Measurements from ENCODE around the gene RGPD3. TPM values are rescaled to one million over a fixed set of nuclear protein-coding genes. Genes with fewer than 3 reads are reported as not detected.

RGPD3 gene
- total RNA-seq: 0.34 and 0.43 TPM in 2 replicates

DNA sequence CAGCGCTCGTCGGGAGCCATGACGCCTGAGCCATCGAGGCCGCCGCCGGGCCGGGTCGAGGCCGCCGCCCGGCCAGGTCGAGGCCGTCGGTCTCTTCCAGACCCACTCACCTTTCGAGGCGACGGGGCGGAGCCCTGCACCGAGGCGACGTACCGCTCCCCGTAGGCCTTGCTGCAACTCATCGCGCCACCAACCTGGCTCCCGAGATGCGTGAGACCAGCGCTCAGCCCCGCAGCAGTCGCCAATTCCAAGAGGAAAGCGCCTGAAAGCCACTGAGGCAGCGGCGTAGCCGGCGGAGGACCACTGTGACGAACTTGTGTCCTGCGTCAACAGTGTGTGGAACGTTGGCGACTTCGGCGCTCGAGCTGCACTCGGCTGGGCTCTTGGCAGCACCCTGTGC is at the start of gene RGPD3:
Gene RGPD3 (minus strand): TSS at position 307 of the 400 bp plus-strand sequence. CDS start 125 bp downstream, at position 182.

DNA sequence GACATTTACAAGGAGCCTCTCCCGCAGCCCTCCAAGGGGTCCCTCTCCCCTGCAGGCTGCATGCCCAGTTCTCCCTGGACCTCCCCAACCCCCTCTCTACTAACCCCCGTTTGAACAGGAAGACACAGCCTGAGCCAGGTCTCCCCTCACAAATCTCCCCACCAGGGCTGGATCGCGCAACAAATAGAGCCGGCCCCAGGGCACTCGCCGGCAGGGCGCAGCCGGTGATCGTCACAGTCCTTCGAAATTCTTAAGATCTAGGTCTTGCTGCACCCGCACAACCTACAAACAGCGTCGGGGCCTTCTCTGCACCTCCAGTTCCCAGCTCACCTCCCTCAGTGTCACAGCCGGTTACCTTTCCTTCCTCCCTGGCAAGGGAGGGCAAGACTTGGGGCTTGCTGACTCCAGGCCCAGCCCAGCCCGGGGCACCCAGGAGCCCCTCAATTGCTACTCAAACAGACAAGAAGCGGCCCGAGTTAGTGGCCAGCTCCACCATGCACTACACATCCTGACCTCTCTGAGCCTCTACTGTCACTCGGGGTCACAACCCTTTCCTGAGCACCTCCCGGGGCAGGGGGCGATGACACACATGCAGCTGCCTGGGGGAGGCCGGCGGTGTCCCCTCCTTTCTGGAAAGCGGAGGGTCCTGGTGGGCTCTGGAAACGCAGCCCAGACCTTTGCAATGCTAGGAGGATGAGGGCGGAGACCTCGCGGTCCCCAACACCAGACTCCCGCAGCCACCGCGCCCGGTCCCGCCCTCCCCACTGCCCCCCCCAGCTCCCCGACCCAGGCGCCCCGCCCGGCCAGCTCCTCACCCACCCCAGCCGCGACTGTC is 18.6 kb upstream of the RGPD3 start, which contains the start of gene CD8B2:
Gene CD8B2 (plus strand): TSS at position 814 of the 835 bp plus-strand sequence. CDS start 63 bp downstream, outside the sequence.

Other genes with a start within 250 kb of the RGPD3 start
- not detected in 2 replicates for gene CD8B2, start 19.0 kb upstream of the RGPD3 start, total RNA-seq

Data from nasal cavity respiratory epithelium epithelial cell of viscerocranial mucosa (primary cell).